Kidney capillary endothelial cell (primary cell): ENCODE data around the gene DOK7.

Experiments
- DNase-seq: peaks from one replicate; pipeline ENCODE4 v3.0.0-alpha.2; 2018; ENCODE audit warnings: low spot score

The DOK7 gene

GRCh38 chr4:3427706-3428446 lies 35.2 kb upstream of the DOK7 start:
- DNase-seq, result no peak

DNA sequence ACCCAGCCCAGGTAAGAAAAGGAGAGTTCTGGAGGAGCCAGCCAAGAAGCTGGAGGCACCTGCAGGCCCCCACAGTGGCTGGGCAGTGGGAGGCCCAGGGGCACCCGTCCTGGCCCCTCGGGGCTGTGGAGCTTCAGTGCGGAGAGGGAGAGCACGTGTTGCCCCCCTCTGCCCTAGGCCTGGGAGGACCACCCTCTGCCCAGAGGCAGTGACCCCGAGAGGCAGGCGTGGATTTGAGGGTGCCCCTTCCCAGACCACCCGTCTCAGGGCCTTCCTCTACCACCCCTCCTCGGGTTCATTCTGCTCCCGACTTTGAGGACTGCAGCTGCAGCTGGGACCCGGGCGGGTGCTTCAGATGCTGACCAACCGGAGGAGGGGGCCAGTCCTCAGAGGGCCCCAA lies 33.5 kb upstream of the DOK7 start:
- no peak for DNase-seq

DNA sequence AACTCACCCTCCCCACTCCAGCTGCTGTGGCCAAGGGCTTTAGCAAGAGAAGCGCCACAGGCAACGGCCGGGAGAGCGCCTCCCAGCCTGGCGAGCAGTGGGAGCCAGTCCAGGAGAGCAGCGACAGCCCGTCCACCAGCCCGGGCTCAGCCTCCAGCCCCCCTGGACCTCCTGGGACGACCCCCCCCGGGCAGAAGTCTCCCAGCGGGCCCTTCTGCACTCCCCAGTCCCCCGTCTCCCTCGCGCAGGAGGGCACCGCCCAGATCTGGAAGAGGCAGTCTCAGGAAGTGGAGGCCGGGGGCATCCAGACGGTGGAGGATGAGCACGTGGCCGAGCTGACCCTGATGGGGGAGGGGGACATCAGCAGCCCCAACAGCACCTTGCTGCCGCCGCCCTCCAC lies 32.6 kb upstream of the DOK7 start:
- DNase-seq, result no peak

DNA sequence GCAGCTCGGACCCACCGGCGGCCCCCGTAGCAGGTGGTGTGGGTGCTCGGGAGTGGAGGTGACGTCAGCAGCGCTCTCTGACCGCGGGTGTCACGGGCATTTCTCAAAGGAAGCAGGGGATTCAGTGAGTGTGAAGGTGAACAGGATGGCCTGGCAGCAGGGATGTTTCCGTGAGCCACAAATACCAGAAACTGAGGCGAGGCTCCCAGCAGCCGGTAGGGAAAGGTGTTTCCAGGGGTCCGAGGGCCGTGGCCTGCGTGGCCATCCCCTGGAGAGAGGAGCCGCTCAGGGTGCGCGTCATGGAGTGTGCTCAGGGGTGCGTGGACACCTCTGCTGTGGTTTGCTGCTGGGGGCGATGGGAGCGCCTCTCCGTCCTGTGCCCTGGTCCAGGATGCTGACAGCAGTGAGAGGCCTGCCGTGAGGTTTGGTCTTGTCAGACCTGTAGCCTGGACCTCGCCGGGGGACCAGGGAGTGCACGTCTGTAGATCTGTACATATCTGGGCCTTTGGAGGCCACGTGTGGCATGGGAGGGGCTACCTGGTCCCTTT lies 31.6 kb upstream of the DOK7 start:
- DNase-seq, result no peak

DNA sequence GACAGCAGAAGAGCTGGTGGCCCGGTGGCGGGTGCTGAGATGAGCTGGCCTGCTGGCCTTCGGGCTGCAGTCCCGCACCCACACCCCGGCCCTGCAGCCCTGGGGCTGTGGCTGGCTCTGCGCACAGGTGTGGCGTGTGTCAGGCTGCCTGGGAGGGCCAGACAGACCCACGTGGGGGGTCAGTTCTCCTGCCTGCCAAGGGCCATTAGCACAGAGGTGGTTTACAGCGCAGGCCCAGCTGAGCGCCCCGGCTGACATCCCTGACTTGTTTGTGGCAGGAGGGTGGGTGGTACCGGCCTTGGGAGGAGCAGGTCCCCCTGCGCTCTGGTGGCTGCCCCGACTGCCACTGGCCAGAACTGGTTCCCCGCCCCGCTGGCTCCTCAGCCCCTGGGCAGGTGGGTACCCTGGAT lies 30.7 kb upstream of the DOK7 start:
- DNase-seq, result no peak

GRCh38 chr4:3433138-3433869 lies 29.8 kb upstream of the DOK7 start:
- DNase-seq, result no peak

- no peak for DNase-seq
Observed at GRCh38 chr4:3434881-3435685, 28.0 kb upstream of the DOK7 start.

DNA sequence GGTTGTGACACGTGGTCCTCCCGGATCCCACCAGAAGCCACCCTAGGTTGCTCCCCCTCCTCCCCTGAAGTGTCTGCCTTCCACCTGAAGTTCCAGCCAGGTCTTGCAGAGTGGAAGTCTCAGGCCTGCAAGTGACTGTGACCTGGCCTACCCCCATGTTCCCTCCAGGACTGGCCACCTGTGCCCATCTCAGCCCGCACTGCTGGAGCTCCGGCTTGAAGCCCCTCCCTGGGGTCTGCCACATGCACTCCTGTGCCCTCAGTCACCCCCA lies 27.5 kb upstream of the DOK7 start:
- no peak for DNase-seq

DNA sequence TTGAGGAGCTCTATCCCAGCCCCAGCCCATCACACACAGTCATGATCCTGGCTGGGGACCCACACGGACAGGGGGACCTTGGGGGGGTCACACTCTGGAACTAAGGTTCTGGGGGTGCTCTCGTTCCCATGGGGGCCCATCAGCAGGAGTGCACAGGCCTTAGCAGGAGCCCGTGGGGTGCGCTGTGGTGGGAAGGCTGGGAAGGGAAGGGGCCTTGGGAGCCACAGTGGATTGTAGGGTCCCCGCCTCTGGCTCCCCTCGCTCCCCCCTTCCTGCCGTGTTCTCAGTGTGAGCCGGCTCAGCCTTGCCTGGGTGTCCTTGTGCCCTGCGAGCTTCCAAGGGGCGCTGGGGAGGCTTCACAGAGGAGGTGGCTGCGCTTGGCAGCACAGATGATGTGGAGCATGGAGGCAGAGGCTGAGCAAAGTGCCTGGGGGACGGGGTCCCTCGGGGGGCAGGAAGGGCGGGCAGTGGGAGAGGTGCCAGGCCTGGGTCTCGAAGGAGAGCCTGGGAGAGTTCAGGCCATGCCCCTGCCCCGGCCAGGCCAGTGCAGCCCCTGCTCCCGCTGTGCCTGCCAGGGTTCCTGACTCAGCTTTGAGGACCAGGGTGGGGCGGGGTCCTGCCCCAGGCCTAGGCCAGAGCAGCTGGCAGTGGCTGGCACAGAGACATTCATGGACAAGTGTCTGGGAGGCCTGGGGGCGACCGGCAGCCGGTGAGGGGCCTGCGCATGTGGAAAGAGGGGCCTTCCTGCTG lies 26.9 kb upstream of the DOK7 start:
- no peak for DNase-seq

- peak; percentile 37 for DNase-seq
Observed at GRCh38 chr4:3436798-3437581, 26.1 kb upstream of the DOK7 start.

GRCh38 chr4:3437582-3437936 lies 25.5 kb upstream of the DOK7 start:
- DNase-seq, result no peak

GRCh38 chr4:3437998-3438846 lies 24.9 kb upstream of the DOK7 start:
- DNase-seq, result no peak

GRCh38 chr4:3438847-3439180 lies 24.3 kb upstream of the DOK7 start:
- no peak for DNase-seq

DNA sequence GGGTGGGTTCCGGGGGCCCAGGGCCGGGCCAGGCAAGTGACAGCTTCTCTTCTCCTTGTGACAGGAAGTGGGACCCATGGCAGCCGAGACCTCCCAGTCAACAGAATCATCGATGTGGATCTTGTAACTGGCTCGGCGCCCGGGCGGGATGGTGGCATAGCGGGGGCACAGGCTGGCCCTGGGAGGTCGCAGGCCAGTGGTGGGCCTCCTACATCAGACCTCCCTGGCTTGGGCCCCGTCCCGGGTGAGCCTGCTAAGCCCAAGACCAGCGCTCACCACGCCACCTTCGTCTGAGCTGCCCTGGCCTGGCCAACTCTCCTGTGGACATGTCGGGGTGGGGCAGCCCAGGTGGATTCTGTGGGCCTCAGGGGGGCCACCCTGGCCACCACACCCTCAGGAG lies 23.7 kb upstream of the DOK7 start:
- no peak for DNase-seq

- no peak for DNase-seq
Observed at GRCh38 chr4:3440011-3440410, 23.1 kb upstream of the DOK7 start.

- no peak for DNase-seq
Observed at GRCh38 chr4:3440979-3441500, 22.1 kb upstream of the DOK7 start.

- no peak for DNase-seq
Observed at GRCh38 chr4:3441501-3442459, 21.3 kb upstream of the DOK7 start, which contains the start of gene HGFAC. Gene HGFAC, plus strand, starts transcription at chr4:3441968. Its CDS starts 34 bp downstream, at chr4:3442002.

DNA sequence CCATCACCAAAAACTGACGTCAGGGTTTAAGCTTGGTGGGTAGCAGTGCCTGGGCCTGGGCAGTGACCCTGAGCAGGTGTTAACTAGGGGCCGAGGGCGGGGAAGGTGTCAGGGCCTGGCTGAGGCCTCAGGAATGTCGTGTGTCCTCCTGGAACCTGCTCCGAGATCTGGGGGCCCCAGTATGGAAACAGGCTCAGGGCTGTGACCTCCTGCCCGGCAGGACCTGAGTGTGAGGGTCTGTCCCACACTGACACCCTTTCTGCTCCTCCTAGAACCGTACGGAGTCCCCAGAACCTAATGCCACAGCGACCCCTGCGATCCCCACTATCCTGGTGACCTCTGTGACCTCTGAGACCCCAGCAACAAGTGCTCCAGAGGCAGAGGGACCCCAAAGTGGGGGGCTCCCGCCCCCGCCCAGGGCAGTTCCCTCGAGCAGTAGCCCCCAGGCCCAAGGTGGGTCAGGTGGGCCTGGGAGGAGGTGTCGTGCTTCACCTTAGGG lies 20.6 kb upstream of the DOK7 start:
- no peak for DNase-seq
